H1 (cell line): ENCODE measurements around the gene ETV2.

Experiments used
- POLR2A ChIP-seq, 2 experiments: IDR thresholded peaks; 1 replicate in 1 of 2; 2 replicates in 1 of 2; pipeline ENCODE4 v1.6.1; 2011; ENCODE audit warnings: low read depth in 2 of 2, low read length in 2 of 2, mild to moderate bottlenecking in 2 of 2; ENCODE audit errors: control extremely low read depth in 1 of 2
- POLR2AphosphoS5 ChIP-seq: IDR thresholded peaks from 2 replicates; pipeline ENCODE4 v1.6.1; 2011; ENCODE audit warnings: low read depth, low read length
- SP1 ChIP-seq: IDR thresholded peaks from 2 replicates; pipeline ENCODE4 v1.6.1; 2011; ENCODE audit warnings: low read depth, low read length
- TAF1 ChIP-seq: IDR thresholded peaks from 2 replicates; pipeline ENCODE4 v1.6.1; 2011; ENCODE audit warnings: mild to moderate bottlenecking, low read depth, low read length
- YY1 ChIP-seq: IDR thresholded peaks from 2 replicates; pipeline ENCODE4 v1.6.1; 2011; ENCODE audit warnings: low read depth, mild to moderate bottlenecking, low read length
- TF ChIP-seq, protein P1 (sequence below), 3 experiments: IDR thresholded peaks; 1 replicate in 2 of 3; 2 replicates in 1 of 3; pipeline versions ENCODE4 v1.5.1 to v1.6.1; 2011; ENCODE audit warnings: low read length in 3 of 3, mild to moderate bottlenecking in 3 of 3, inconsistent platforms in 2 of 3, low read depth in 1 of 3, moderate library complexity in 1 of 3; ENCODE audit not compliant: insufficient read depth in 1 of 3; ENCODE audit errors: control extremely low read depth in 1 of 3

DNA sequence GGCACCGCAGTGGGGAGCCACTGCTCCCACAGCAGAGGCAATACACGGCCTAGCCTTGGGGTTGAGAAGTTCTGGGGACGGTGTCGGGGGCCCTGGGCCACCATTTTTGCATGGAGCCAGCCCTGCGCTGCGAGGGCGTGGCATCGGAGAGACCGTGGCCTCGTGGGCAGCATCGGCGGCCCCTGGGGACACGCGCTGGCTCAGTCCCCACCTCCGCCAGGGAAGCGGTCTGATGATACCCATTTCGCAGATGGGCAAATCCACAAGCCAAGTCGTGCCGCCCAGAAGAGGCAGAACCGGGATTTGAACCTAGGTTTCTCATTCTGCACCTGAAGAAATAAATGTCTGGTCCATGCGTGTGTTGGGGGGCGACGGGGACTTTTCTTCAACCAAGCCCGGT is 23.6 kb downstream of the ETV2 start:
- TF ChIP-seq, protein P1, sequence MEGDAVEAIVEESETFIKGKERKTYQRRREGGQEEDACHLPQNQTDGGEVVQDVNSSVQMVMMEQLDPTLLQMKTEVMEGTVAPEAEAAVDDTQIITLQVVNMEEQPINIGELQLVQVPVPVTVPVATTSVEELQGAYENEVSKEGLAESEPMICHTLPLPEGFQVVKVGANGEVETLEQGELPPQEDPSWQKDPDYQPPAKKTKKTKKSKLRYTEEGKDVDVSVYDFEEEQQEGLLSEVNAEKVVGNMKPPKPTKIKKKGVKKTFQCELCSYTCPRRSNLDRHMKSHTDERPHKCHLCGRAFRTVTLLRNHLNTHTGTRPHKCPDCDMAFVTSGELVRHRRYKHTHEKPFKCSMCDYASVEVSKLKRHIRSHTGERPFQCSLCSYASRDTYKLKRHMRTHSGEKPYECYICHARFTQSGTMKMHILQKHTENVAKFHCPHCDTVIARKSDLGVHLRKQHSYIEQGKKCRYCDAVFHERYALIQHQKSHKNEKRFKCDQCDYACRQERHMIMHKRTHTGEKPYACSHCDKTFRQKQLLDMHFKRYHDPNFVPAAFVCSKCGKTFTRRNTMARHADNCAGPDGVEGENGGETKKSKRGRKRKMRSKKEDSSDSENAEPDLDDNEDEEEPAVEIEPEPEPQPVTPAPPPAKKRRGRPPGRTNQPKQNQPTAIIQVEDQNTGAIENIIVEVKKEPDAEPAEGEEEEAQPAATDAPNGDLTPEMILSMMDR (IDR thresholded peaks at IDR 0.05; ENCODE audit: control extremely low read depth in 1 of 3, insufficient read depth in 1 of 3, low read depth in 1 of 3, low read length in 3 of 3): no peak
- TF ChIP-seq YY1: no peak
- no peak for TF ChIP-seq POLR2AphosphoS5
- no peak for TF ChIP-seq TAF1
- no peak for TF ChIP-seq POLR2A (IDR thresholded peaks at IDR 0.05; ENCODE audit: control extremely low read depth in 1 of 2, low read depth in 2 of 2, low read length in 2 of 2)
- TF ChIP-seq SP1: no peak
